ENCODE measurements around the gene SORCS1. TPM values are rescaled to one million over a fixed set of nuclear protein-coding genes. Genes with fewer than 3 reads are reported as not detected.

Gene SORCS1
- total RNA-seq, 2 experiments from 2014 or later = not detected

- Mint-ChIP-seq H3K4me3 (no peak overlapping the region), H3K36me3 (ENCODE audit: low read depth) (no peaks in the 10 kb centered on the region), H3K4me1 (ENCODE audit: low read depth) (no peaks in the 10 kb centered on the region), H3K27ac (no peak overlapping the region), H3K27me3 (ENCODE audit: low read depth) (no peaks in the 10 kb centered on the region), H3K9me3 (ENCODE audit: insufficient read depth) (no peaks in the 10 kb centered on the region)
- CTCF ChIA-PET = no interaction called here
- ATAC-seq (no peak), DNase-seq (no peak)
- POLR2A ChIA-PET = no interaction called here
Measured at GRCh38 chr10:107064075-107064474, 100.4 kb downstream of the SORCS1 start.

GRCh38 chr10:107059872-107060271, 104.6 kb downstream of the SORCS1 start:
- Mint-ChIP-seq H3K4me1 (ENCODE audit: low read depth) (no peaks in the 10 kb centered on the region), H3K36me3 (ENCODE audit: low read depth) (no peaks in the 10 kb centered on the region), H3K9me3 (ENCODE audit: insufficient read depth) (no peaks in the 10 kb centered on the region), H3K4me3 (no peak overlapping the region), H3K27ac (no peak overlapping the region), H3K27me3 (ENCODE audit: low read depth) (no peaks in the 10 kb centered on the region)
- ATAC-seq = no peak
- no peak for DNase-seq
- ChIA-PET CTCF (no interaction called here), POLR2A (no interaction called here)

GRCh38 chr10:107059068-107059804, 105.3 kb downstream of the SORCS1 start:
- Mint-ChIP-seq H3K36me3 (ENCODE audit: low read depth) (no peaks in the 10 kb centered on the region), H3K27ac (no peak overlapping the region), H3K27me3 (ENCODE audit: low read depth) (no peaks in the 10 kb centered on the region), H3K9me3 (ENCODE audit: insufficient read depth) (no peaks in the 10 kb centered on the region), H3K4me3 (no peak overlapping the region), H3K4me1 (ENCODE audit: low read depth) (no peaks in the 10 kb centered on the region)
- no peak for DNase-seq
- CTCF ChIA-PET = no interaction called here
- no peak for ATAC-seq
- POLR2A ChIA-PET = no interaction called here

GRCh38 chr10:107058331-107058730, 106.2 kb downstream of the SORCS1 start:
- no peak overlapping the region for H3K27ac Mint-ChIP-seq
- no peak for DNase-seq
- H3K4me3 Mint-ChIP-seq = no peak overlapping the region
- no peaks in the 10 kb centered on the region for H3K9me3 Mint-ChIP-seq (ENCODE audit: insufficient read depth)
- H3K36me3 Mint-ChIP-seq (ENCODE audit: low read depth) = no peaks in the 10 kb centered on the region
- POLR2A ChIA-PET = no interaction called here
- CTCF ChIA-PET = no interaction called here
- H3K4me1 Mint-ChIP-seq (ENCODE audit: low read depth) = no peaks in the 10 kb centered on the region
- H3K27me3 Mint-ChIP-seq (ENCODE audit: low read depth) = no peaks in the 10 kb centered on the region
- ATAC-seq = no peak

GRCh38 chr10:107056182-107056581, 108.3 kb downstream of the SORCS1 start:
- ChIA-PET CTCF (no interaction called here), POLR2A (no interaction called here)
- Mint-ChIP-seq H3K4me3 (no peak overlapping the region), H3K36me3 (ENCODE audit: low read depth) (no peaks in the 10 kb centered on the region), H3K27ac (no peak overlapping the region), H3K4me1 (ENCODE audit: low read depth) (no peaks in the 10 kb centered on the region), H3K9me3 (ENCODE audit: insufficient read depth) (peaks cover 5% of the 10 kb centered on the region), H3K27me3 (ENCODE audit: low read depth) (no peaks in the 10 kb centered on the region)
- ATAC-seq = no peak
- DNase-seq = no peak

GRCh38 chr10:107054469-107055156, 109.9 kb downstream of the SORCS1 start:
- Mint-ChIP-seq H3K27me3 (ENCODE audit: low read depth) (no peaks in the 10 kb centered on the region), H3K4me1 (ENCODE audit: low read depth) (no peaks in the 10 kb centered on the region), H3K4me3 (no peak overlapping the region), H3K36me3 (ENCODE audit: low read depth) (no peaks in the 10 kb centered on the region), H3K9me3 (ENCODE audit: insufficient read depth) (peaks cover 6% of the 10 kb centered on the region), H3K27ac (no peak overlapping the region)
- ATAC-seq (no peak), DNase-seq (no peak)
- ChIA-PET POLR2A (no interaction called here), CTCF (no interaction called here)

GRCh38 chr10:107051769-107052168, 112.7 kb downstream of the SORCS1 start:
- H3K36me3 Mint-ChIP-seq (ENCODE audit: low read depth) = no peaks in the 10 kb centered on the region
- H3K9me3 Mint-ChIP-seq (ENCODE audit: insufficient read depth) = peaks cover 10% of the 10 kb centered on the region
- ChIA-PET POLR2A (no interaction called here), CTCF (no interaction called here)
- H3K27me3 Mint-ChIP-seq (ENCODE audit: low read depth) = no peaks in the 10 kb centered on the region
- no peaks in the 10 kb centered on the region for H3K4me1 Mint-ChIP-seq (ENCODE audit: low read depth)
- no peak for ATAC-seq
- no peak overlapping the region for H3K27ac Mint-ChIP-seq
- DNase-seq = no peak
- H3K4me3 Mint-ChIP-seq = no peak overlapping the region

- Mint-ChIP-seq H3K27ac (no peak overlapping the region), H3K4me1 (ENCODE audit: low read depth) (no peaks in the 10 kb centered on the region), H3K36me3 (ENCODE audit: low read depth) (no peaks in the 10 kb centered on the region), H3K9me3 (ENCODE audit: insufficient read depth) (no peaks in the 10 kb centered on the region), H3K27me3 (ENCODE audit: low read depth) (no peaks in the 10 kb centered on the region), H3K4me3 (no peak overlapping the region)
- CTCF ChIA-PET = no interaction called here
- no peak for ATAC-seq
- POLR2A ChIA-PET = no interaction called here
- no peak for DNase-seq
Measured at GRCh38 chr10:107043461-107043860, 121.0 kb downstream of the SORCS1 start.

- no peaks in the 10 kb centered on the region for H3K27me3 Mint-ChIP-seq (ENCODE audit: low read depth)
- CTCF ChIA-PET = no interaction called here
Measured at GRCh38 chr10:107037192-107038122, 127.0 kb downstream of the SORCS1 start.

GRCh38 chr10:107033799-107034422, 130.6 kb downstream of the SORCS1 start:
- no peak overlapping the region for H3K27ac Mint-ChIP-seq
- H3K4me1 Mint-ChIP-seq (ENCODE audit: low read depth) = no peaks in the 10 kb centered on the region
- no peaks in the 10 kb centered on the region for H3K36me3 Mint-ChIP-seq (ENCODE audit: low read depth)
- DNase-seq (no peak), ATAC-seq (no peak)
- no peak overlapping the region for H3K4me3 Mint-ChIP-seq
- H3K9me3 Mint-ChIP-seq (ENCODE audit: insufficient read depth) = no peaks in the 10 kb centered on the region
- no peaks in the 10 kb centered on the region for H3K27me3 Mint-ChIP-seq (ENCODE audit: low read depth)
- CTCF ChIA-PET = no interaction called here
- POLR2A ChIA-PET = no interaction called here

More at GRCh38 chr10:107037192-107038122, 127.0 kb downstream of the SORCS1 start:
- no peaks in the 10 kb centered on the region for H3K9me3 Mint-ChIP-seq (ENCODE audit: insufficient read depth)
- H3K36me3 Mint-ChIP-seq (ENCODE audit: low read depth) = no peaks in the 10 kb centered on the region
- H3K27ac Mint-ChIP-seq = no peak overlapping the region
- POLR2A ChIA-PET = no interaction called here
- DNase-seq (no peak), ATAC-seq (no peak)
- H3K4me1 Mint-ChIP-seq (ENCODE audit: low read depth) = no peaks in the 10 kb centered on the region
- no peak overlapping the region for H3K4me3 Mint-ChIP-seq

GRCh38 chr10:107032700-107033401, 131.7 kb downstream of the SORCS1 start:
- CTCF ChIA-PET = no interaction called here

More at GRCh38 chr10:107032700-107033401, 131.7 kb downstream of the SORCS1 start:
- no peak overlapping the region for H3K4me3 Mint-ChIP-seq
- no peaks in the 10 kb centered on the region for H3K27me3 Mint-ChIP-seq (ENCODE audit: low read depth)
- no peaks in the 10 kb centered on the region for H3K36me3 Mint-ChIP-seq (ENCODE audit: low read depth)
- POLR2A ChIA-PET = no interaction called here
- no peaks in the 10 kb centered on the region for H3K9me3 Mint-ChIP-seq (ENCODE audit: insufficient read depth)
- ATAC-seq = no peak
- H3K27ac Mint-ChIP-seq = no peak overlapping the region
- DNase-seq = no peak
- H3K4me1 Mint-ChIP-seq (ENCODE audit: low read depth) = no peaks in the 10 kb centered on the region

Data from activated CD8-positive, alpha-beta T cell treated with anti-CD3 and anti-CD28 coated beads, Interleukin-2, amount 10 ng/mL, durations not matched to agents 7 days and 5 days (primary cell).